ENCODE data around the gene SLC2A13.

DNA sequence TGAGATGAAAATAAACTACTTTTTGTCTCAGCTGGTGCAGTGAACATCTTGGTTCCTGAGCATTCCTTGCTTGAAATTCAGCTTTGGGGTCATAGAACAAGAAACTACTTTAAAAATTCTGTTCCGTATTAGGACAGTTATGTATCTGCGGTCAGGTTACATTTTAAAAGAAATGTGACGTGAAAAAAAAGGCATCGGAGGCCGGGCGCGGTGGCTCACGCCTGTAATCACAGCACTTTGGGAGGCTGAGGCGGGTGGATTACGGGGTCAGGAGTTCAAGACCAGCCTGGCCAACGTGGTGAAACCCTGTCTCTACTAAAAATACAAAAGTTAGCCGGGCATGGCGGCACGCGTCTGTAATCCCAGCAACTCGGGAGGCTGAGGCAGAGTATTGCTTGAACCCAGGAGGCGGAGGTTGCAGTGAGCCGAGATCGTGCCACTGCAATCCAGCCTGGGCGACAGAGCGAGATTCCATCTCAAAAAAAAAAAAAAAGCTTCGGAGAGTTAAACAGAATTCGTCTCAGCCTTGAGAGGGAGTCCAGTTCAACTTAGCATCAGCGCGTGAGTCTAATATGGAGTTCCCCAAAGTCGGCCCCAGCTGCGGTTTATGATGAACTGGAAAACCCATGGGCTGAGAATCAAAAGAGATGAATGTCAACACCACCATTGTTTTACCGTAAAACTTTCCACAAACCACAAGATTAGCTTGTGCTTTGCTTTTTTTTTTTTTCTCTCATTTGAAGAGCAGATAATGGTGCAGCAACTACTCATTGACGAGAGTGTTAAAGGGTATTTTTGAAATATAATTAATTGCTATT, 2.1 kb upstream of the SLC2A13 start:
- TF ChIP-seq, protein P1, sequence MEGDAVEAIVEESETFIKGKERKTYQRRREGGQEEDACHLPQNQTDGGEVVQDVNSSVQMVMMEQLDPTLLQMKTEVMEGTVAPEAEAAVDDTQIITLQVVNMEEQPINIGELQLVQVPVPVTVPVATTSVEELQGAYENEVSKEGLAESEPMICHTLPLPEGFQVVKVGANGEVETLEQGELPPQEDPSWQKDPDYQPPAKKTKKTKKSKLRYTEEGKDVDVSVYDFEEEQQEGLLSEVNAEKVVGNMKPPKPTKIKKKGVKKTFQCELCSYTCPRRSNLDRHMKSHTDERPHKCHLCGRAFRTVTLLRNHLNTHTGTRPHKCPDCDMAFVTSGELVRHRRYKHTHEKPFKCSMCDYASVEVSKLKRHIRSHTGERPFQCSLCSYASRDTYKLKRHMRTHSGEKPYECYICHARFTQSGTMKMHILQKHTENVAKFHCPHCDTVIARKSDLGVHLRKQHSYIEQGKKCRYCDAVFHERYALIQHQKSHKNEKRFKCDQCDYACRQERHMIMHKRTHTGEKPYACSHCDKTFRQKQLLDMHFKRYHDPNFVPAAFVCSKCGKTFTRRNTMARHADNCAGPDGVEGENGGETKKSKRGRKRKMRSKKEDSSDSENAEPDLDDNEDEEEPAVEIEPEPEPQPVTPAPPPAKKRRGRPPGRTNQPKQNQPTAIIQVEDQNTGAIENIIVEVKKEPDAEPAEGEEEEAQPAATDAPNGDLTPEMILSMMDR (tag by site-specific recombination; IDR thresholded peaks at IDR 0.05): no peak; the same call in 1 of the 2 replicates
- TF ChIP-seq HOXA7 (CRISPR knock-in tag; IDR thresholded peaks at IDR 0.05; ENCODE audit: borderline replicate concordance): no peak
- no peak for TF ChIP-seq TRIM28 (IDR thresholded peaks at IDR 0.05; ENCODE audit: borderline replicate concordance, low read length)
- TF ChIP-seq, protein P2, sequence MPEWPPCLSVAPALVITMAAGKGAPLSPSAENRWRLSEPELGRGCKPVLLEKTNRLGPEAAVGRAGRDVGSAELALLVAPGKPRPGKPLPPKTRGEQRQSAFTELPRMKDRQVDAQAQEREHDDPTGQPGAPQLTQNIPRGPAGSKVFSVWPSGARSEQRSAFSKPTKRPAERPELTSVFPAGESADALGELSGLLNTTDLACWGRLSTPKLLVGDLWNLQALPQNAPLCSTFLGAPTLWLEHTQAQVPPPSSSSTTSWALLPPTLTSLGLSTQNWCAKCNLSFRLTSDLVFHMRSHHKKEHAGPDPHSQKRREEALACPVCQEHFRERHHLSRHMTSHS (tag by site-specific recombination; IDR thresholded peaks at IDR 0.05): no peak
- no peak for TF ChIP-seq ZBTB21 (tag by site-specific recombination; IDR thresholded peaks at IDR 0.05)
- TF ChIP-seq, protein P3, sequence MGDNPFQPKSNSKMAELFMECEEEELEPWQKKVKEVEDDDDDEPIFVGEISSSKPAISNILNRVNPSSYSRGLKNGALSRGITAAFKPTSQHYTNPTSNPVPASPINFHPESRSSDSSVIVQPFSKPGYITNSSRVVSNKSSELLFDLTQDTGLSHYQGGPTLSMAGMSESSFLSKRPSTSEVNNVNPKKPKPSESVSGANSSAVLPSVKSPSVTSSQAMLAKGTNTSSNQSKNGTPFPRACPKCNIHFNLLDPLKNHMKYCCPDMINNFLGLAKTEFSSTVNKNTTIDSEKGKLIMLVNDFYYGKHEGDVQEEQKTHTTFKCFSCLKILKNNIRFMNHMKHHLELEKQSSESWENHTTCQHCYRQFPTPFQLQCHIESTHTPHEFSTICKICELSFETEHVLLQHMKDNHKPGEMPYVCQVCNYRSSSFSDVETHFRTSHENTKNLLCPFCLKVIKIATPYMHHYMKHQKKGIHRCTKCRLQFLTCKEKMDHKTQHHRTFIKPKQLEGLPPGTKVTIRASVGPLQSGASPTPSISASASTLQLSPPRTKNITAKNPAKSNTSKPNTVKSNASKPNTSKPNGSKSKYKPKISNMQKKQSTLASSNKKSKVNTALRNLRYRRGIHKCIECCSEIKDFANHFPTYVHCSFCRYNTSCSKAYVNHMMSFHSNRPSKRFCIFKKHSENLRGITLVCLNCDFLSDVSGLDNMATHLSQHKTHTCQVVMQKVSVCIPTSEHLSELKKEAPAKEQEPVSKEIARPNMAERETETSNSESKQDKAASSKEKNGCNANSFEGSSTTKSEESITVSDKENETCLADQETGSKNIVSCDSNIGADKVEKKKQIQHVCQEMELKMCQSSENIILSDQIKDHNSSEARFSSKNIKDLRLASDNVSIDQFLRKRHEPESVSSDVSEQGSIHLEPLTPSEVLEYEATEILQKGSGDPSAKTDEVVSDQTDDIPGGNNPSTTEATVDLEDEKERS (tag by site-specific recombination; IDR thresholded peaks at IDR 0.05): no peak
- TF ChIP-seq, protein P4, sequence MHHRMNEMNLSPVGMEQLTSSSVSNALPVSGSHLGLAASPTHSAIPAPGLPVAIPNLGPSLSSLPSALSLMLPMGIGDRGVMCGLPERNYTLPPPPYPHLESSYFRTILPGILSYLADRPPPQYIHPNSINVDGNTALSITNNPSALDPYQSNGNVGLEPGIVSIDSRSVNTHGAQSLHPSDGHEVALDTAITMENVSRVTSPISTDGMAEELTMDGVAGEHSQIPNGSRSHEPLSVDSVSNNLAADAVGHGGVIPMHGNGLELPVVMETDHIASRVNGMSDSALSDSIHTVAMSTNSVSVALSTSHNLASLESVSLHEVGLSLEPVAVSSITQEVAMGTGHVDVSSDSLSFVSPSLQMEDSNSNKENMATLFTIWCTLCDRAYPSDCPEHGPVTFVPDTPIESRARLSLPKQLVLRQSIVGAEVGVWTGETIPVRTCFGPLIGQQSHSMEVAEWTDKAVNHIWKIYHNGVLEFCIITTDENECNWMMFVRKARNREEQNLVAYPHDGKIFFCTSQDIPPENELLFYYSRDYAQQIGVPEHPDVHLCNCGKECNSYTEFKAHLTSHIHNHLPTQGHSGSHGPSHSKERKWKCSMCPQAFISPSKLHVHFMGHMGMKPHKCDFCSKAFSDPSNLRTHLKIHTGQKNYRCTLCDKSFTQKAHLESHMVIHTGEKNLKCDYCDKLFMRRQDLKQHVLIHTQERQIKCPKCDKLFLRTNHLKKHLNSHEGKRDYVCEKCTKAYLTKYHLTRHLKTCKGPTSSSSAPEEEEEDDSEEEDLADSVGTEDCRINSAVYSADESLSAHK (tag by site-specific recombination; IDR thresholded peaks at IDR 0.05): no peak

All from HEK293 (cell line).